Diencephalon (tissue), 1 donor: ENCODE data around the gene PON1. TPM values are rescaled to one million over a fixed set of nuclear protein-coding genes. Genes with fewer than 3 reads are reported as not detected.

Experiments
- small RNA-seq: library from RNA; depleted of rRNA; stranded (forward); fragments of <200 nt; gene quantifications from one replicate; pipeline ENCODE3, GENCODE V24; 2014
- total RNA-seq: library from RNA; depleted of rRNA; stranded (reverse); fragments of >200 nt; gene quantifications from one replicate; pipeline ENCODE4 v1.2.3, GENCODE V29; 2014

The PON1 gene
- 1.2 TPM for total RNA-seq

DNA sequence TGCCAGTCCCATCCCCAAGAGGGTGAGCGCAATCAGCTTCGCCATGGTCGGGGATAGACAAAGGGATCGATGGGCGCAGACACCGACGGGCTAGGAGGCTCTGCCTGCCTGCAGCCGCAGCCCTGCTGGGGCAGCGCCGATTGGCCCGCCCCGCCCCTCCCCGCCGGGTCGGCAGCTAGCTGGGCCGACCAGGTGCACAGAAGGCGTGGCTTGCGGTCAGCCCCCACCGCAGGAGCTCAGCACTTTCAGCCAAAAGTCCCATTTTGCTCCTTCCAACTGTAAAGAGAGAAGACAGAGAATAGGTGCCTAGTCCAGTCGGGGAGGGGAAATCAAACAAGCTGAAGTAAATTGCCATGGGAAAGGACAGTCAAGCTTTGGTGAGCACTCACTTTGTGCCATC lies at the start of gene PON1:
Gene PON1, minus strand, starts transcription at position 102 of the 400 bp plus-strand sequence. Its CDS starts 57 bp downstream, at position 45.

Small RNA genes lying within 50 kb of the gene (small RNA-seq; reads per million reads assigned to genes)
- gene AC004022.2 = not detected

Other genes starting within 250 kb of the PON1 start
- gene PON3, start 71.8 kb upstream of the PON1 start, total RNA-seq = 0.92 TPM
- 141 TPM for gene PON2, start 110.5 kb upstream of the PON1 start, total RNA-seq
- gene ASB4, start 161.4 kb upstream of the PON1 start, total RNA-seq = 0.69 TPM